Measurements from ENCODE around the gene ZNF485.

Gene ZNF485

DNA sequence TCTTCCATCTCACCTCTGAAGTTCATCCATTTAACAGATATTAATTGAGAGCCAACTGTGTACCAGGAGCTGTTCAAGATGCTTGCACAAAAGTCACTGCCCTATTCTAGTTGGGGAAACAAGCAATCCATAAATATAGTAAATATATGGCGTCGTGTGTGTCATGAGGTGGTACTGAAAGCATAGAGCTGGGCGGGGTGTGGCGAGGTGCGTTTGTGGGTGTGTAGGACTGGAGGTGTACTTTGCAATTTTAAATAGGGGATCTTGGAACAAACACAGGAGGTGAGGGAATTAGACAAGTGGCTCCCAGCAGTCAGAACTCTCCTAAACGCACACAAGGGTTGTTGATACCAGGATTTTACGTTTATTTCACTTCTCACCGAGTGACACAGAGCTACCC is 31.3 kb upstream of the ZNF485 start:
- Histone ChIP-seq H3K27ac (replicated peaks) (no peak overlapping the region), H3K4me3 (replicated peaks; ENCODE audit: insufficient read depth, low read length) (no peak overlapping the region), H3K27me3 (ENCODE audit: insufficient read depth, poor library complexity, severe bottlenecking) (no peaks in the 10 kb centered on the region)
- no peak for DNase-seq (ENCODE audit: low read depth in 1 of 2, low spot score in 1 of 2)
- no peak for TF ChIP-seq GABPA (IDR thresholded peaks at IDR 0.05; ENCODE audit: low read depth)
- TF ChIP-seq, protein P1, sequence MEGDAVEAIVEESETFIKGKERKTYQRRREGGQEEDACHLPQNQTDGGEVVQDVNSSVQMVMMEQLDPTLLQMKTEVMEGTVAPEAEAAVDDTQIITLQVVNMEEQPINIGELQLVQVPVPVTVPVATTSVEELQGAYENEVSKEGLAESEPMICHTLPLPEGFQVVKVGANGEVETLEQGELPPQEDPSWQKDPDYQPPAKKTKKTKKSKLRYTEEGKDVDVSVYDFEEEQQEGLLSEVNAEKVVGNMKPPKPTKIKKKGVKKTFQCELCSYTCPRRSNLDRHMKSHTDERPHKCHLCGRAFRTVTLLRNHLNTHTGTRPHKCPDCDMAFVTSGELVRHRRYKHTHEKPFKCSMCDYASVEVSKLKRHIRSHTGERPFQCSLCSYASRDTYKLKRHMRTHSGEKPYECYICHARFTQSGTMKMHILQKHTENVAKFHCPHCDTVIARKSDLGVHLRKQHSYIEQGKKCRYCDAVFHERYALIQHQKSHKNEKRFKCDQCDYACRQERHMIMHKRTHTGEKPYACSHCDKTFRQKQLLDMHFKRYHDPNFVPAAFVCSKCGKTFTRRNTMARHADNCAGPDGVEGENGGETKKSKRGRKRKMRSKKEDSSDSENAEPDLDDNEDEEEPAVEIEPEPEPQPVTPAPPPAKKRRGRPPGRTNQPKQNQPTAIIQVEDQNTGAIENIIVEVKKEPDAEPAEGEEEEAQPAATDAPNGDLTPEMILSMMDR (IDR thresholded peaks at IDR 0.05; ENCODE audit: insufficient read depth, low read length): no peak
- TF ChIP-seq, protein P2, sequence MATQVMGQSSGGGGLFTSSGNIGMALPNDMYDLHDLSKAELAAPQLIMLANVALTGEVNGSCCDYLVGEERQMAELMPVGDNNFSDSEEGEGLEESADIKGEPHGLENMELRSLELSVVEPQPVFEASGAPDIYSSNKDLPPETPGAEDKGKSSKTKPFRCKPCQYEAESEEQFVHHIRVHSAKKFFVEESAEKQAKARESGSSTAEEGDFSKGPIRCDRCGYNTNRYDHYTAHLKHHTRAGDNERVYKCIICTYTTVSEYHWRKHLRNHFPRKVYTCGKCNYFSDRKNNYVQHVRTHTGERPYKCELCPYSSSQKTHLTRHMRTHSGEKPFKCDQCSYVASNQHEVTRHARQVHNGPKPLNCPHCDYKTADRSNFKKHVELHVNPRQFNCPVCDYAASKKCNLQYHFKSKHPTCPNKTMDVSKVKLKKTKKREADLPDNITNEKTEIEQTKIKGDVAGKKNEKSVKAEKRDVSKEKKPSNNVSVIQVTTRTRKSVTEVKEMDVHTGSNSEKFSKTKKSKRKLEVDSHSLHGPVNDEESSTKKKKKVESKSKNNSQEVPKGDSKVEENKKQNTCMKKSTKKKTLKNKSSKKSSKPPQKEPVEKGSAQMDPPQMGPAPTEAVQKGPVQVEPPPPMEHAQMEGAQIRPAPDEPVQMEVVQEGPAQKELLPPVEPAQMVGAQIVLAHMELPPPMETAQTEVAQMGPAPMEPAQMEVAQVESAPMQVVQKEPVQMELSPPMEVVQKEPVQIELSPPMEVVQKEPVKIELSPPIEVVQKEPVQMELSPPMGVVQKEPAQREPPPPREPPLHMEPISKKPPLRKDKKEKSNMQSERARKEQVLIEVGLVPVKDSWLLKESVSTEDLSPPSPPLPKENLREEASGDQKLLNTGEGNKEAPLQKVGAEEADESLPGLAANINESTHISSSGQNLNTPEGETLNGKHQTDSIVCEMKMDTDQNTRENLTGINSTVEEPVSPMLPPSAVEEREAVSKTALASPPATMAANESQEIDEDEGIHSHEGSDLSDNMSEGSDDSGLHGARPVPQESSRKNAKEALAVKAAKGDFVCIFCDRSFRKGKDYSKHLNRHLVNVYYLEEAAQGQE (IDR thresholded peaks at IDR 0.05; ENCODE audit: insufficient replicate concordance, low read depth): no peak
- TF ChIP-seq SPI1 (IDR thresholded peaks at IDR 0.05; ENCODE audit: borderline replicate concordance, low read depth): no peak
- no peak for TF ChIP-seq POLR2AphosphoS5 (IDR thresholded peaks at IDR 0.05; ENCODE audit: low read depth)

DNA sequence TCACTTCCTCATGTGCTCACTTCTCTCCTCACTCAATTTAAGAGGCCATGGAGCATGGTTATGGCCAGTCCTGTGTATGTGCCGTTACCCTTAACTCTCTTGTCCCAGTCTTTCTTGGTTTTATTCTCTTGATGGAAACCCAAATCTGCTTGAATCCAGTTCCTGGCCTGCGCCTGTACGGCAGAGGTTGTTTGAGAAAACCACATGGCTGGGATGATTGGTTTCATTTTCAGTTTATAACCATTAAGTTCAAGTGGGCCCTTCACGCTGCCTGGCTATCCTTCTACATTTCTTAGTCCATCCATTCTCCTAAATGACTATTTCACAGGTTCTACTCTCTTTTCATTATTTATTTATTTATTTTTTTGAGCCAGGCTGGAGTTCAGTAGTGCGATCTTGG is 30.2 kb upstream of the ZNF485 start:
- H3K4me3 ChIP-seq (replicated peaks; ENCODE audit: insufficient read depth, low read length): no peak overlapping the region
- DNase-seq (ENCODE audit: low read depth in 1 of 2, low spot score in 1 of 2): no peak
- TF ChIP-seq POLR2AphosphoS5 (IDR thresholded peaks at IDR 0.05; ENCODE audit: low read depth) (no peak), SPI1 (IDR thresholded peaks at IDR 0.05; ENCODE audit: borderline replicate concordance, low read depth) (no peak), GABPA (IDR thresholded peaks at IDR 0.05; ENCODE audit: low read depth) (no peak)
- TF ChIP-seq, protein P1 (IDR thresholded peaks at IDR 0.05; ENCODE audit: insufficient read depth, low read length): no peak
- TF ChIP-seq, protein P2 (IDR thresholded peaks at IDR 0.05; ENCODE audit: insufficient replicate concordance, low read depth): no peak
- H3K27me3 ChIP-seq (ENCODE audit: insufficient read depth, poor library complexity, severe bottlenecking): no peaks in the 10 kb centered on the region
- no peak overlapping the region for H3K27ac ChIP-seq (replicated peaks)

DNA sequence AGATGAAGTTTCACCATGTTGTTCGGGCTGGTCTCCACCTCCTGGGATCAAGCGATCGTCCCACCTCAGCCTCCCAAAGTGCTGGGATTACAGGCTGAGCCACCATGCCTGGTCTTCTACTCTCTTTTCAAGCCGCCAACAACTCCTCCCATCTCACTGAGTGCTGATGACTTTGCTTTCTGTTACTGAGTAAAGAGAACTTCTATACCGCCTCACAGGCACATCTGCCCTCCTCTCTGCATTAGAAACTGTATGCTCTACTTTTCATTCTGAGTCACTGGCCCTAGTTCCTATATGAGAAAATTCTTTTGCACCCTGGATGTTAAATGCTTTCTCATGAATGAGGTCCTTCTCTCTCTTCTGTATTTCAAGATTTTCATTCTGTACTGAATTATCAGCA is 29.7 kb upstream of the ZNF485 start:
- DNase-seq (ENCODE audit: low read depth in 1 of 2, low spot score in 1 of 2): no peak
- H3K4me3 ChIP-seq (replicated peaks; ENCODE audit: insufficient read depth, low read length): no peak overlapping the region
- H3K27me3 ChIP-seq (ENCODE audit: insufficient read depth, poor library complexity, severe bottlenecking): no peaks in the 10 kb centered on the region
- no peak overlapping the region for H3K27ac ChIP-seq (replicated peaks)
- TF ChIP-seq, protein P2 (IDR thresholded peaks at IDR 0.05; ENCODE audit: insufficient replicate concordance, low read depth): no peak
- no peak for TF ChIP-seq SPI1 (IDR thresholded peaks at IDR 0.05; ENCODE audit: borderline replicate concordance, low read depth)
- TF ChIP-seq GABPA (IDR thresholded peaks at IDR 0.05; ENCODE audit: low read depth): no peak
- TF ChIP-seq POLR2AphosphoS5 (IDR thresholded peaks at IDR 0.05; ENCODE audit: low read depth): no peak
- TF ChIP-seq, protein P1 (IDR thresholded peaks at IDR 0.05; ENCODE audit: insufficient read depth, low read length): no peak

Measured in HL-60 (cell line).